Stomach smooth muscle (tissue), 2 donors: ENCODE results near the gene CSNK1G1.

Experiments
- H3K27ac ChIP-seq: one replicate; pipeline ENCODE4 v1.7.0; 2013; ENCODE audit warnings: mild to moderate bottlenecking, low read length, inconsistent platforms
- H3K27me3 ChIP-seq, 2 donors: one replicate each; pipeline ENCODE4 v1.7.0; 2013; ENCODE audit warnings: low read length in 2 of 2; ENCODE audit not compliant: insufficient read depth in 2 of 2, control insufficient read depth in 1 of 2
- H3K36me3 ChIP-seq, 2 donors: one replicate each; pipeline ENCODE4 v1.7.0; 2013; ENCODE audit warnings: low read length in 2 of 2; ENCODE audit not compliant: control insufficient read depth in 2 of 2, insufficient read depth in 2 of 2
- H3K4me1 ChIP-seq: one replicate; pipeline ENCODE4 v1.7.0; 2013; ENCODE audit warnings: low read length; ENCODE audit not compliant: control insufficient read depth, insufficient read depth
- H3K4me3 ChIP-seq, 2 donors: one replicate each; pipeline ENCODE4 v1.7.0; 2013; ENCODE audit warnings: low read length in 2 of 2
- H3K9ac ChIP-seq, 2 donors: one replicate each; pipeline ENCODE4 v1.7.0; 2013; ENCODE audit warnings: low read length in 2 of 2, mild to moderate bottlenecking in 1 of 2
- H3K9me3 ChIP-seq, 2 donors: one replicate each; pipeline ENCODE4 v1.7.0; 2013; ENCODE audit warnings: low read length in 2 of 2; ENCODE audit not compliant: control insufficient read depth in 2 of 2
- donor health status: healthy.
- donor health status: Pancreatic carcinoma.

Gene CSNK1G1

GRCh38 chr15:64163659-64164362 lies 192.2 kb downstream of the CSNK1G1 start:
- Histone ChIP-seq H3K9ac (peak overlapping the region; percentile 42 to 86), H3K27ac (peak overlapping the region; percentile 77), H3K4me1 (peaks cover 18% of the 10 kb centered on the region), H3K27me3 (no peaks in the 10 kb centered on the region), H3K9me3 (no peaks in the 10 kb centered on the region), H3K4me3 (peak overlapping the region; percentile 54 to 94), H3K36me3 (peaks cover 14 to 15% of the 10 kb centered on the region in 2 donors)

- Histone ChIP-seq H3K27ac (peak within 1 kb of the TSS; percentile 77), H3K27me3 (no peaks in the 10 kb centered on the region), H3K9me3 (no peaks in the 10 kb centered on the region)
Measured at GRCh38 chr15:64162869-64163658, 192.9 kb downstream of the CSNK1G1 start, which contains the start of gene PPIB. PPIB (minus strand) TSS chr15:64163022; CDS start chr15:64162986, 36 bp downstream.

DNA sequence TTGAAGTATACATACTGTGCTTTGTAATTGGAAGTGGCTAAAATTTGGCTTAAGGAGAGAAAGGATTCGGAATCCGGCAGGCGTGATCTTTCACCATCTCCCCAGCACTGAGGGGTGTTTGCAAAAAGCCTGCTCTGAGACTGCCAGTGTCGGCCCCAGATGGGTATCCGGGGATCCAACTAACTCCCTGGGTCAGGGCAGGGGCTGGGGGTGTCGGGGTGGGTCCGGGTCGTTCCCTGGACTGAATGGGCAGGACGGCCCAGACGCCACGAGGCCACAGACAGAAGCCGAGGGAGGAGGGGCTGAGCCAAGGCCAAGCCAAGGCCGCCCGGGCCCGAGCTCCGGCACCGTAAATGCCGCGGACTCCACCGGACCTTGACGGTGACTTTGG lies 193.5 kb downstream of the CSNK1G1 start:
- Histone ChIP-seq H3K27me3 (no peaks in the 10 kb centered on the region), H3K4me1 (peaks cover 21% of the 10 kb centered on the region), H3K4me3 (peak overlapping the region; percentile 80 to 94), H3K9me3 (no peaks in the 10 kb centered on the region), H3K36me3 (peaks cover 28 to 29% of the 10 kb centered on the region in 2 donors), H3K27ac (peak overlapping the region; percentile 62), H3K9ac (peak overlapping the region; percentile 69 to 90)

More at GRCh38 chr15:64162869-64163658, 192.9 kb downstream of the CSNK1G1 start, which contains the start of gene PPIB:
- Histone ChIP-seq H3K4me3 (peak within 1 kb of the TSS; percentile 80 to 94), H3K9ac (peak within 1 kb of the TSS; percentile 86 to 90), H3K36me3 (peaks cover 22 to 23% of the 10 kb centered on the region in 2 donors), H3K4me1 (peaks cover 21% of the 10 kb centered on the region)

DNA sequence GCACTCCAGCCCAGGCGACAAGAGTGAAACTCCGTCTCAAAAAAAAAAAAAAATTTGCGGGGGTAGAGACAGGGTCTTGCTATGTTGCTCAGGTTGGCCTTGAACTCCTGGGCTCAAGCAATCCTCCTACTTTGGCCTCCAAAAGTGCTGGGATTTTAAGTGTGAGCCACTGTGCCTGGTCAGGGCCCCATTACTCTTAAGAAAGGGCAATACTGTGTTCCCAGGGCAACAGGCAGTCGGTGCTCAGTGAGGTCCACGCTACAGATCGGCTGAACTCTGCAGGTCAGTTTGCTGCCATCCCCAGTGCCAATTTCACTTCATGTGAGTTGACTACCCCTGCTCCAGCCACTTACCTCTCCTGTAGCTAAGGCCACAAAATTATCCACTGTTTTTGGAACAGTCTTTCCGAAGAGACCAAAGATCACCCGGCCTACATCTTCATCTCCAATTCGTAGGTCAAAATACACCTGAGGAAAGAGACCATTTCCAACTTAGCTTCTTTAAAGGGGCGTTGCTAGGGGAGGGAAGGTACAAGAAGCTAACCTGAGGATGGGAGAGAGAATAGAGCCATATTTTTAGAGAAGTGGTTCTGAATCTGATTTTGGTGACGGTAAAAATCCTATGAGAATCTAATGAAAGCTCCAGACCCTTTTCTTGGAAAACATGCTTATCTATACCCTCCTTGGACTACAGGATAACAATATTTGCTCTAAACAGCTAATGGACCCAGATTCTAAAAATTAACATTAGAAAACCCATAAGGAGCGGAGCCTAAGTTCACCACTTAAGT lies 194.1 kb downstream of the CSNK1G1 start:
- Histone ChIP-seq H3K9me3 (no peaks in the 10 kb centered on the region), H3K4me3 (peak overlapping the region; percentile 80 to 94), H3K27ac (peak overlapping the region; percentile 62), H3K27me3 (no peaks in the 10 kb centered on the region), H3K36me3 (peaks cover 34 to 35% of the 10 kb centered on the region in 2 donors), H3K4me1 (peaks cover 21% of the 10 kb centered on the region), H3K9ac (peak overlapping the region; percentile 69 to 90)

DNA sequence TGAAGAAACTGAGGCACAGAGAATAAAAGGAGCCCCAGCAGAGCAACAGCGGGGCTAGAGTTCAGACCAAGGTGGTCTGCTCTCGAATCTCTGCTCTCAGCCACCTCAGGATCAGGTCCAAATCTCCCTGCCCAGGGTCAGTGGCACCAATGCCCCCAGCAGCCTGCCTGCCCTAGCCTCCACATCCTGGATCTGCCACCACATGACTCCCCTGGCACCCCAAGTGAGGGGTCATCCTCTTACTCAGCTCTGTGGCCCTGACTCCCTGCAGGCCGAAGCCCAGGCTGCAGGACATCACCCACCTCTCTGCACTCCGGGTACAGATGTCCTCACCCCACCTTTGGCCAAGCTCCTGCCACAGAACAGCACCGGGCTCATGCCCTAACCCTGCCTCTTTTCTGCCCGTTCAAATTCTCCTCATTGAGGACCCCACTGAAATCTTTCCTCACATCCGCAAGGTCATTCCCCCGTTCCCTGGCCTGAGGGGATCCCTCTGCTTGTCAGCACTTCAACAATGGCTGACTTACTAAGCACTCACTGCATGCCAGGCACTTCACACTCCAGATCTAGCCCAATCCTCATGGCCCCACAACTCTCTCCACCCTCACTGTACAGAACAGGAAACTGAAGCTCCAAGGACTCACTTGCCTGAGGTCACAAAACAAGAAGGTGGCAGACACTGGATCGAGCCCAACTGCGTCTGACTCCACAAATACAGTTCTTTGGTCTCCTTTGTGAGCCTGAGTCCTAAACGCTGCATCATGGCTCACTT lies 197.4 kb downstream of the CSNK1G1 start:
- H3K36me3 ChIP-seq, result peaks cover 48% of the 10 kb centered on the region in 2 donors
- no peak overlapping the region for H3K9ac ChIP-seq
- H3K4me3 ChIP-seq, result no peak overlapping the region
- no peaks in the 10 kb centered on the region for H3K9me3 ChIP-seq
- H3K27ac ChIP-seq, result no peak overlapping the region
- no peaks in the 10 kb centered on the region for H3K27me3 ChIP-seq
- H3K4me1 ChIP-seq, result peaks cover 25% of the 10 kb centered on the region

DNA sequence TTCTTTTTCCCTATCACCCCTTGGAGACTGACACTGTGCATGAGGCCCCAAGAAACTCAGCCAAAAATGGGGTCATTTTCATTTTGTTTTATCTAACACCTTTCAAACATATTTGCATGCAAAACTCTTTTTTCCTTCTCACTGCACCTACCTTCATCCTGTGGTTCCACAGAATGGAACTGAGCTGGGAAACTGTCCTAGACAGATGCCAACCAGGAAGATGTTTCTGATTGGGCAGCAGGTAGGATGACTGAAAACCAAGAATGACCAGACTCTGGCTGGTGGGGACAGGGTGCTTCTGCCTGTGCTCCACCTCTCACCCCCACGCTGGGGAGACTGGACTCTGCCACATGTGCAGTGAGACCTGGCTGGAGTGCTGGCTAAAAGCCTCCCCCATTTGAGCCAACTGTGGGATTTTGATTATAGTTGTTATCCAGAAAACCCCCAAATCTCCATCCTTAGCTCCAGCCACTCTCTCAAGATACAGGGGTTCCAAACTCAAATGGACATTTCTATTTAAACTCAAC lies 198.3 kb downstream of the CSNK1G1 start:
- H3K4me1 ChIP-seq, result peaks cover 33% of the 10 kb centered on the region
- peaks cover 48% of the 10 kb centered on the region in 2 donors for H3K36me3 ChIP-seq
- peaks cover 5 to 6% of the 10 kb centered on the region in 2 donors for H3K27me3 ChIP-seq
- H3K9ac ChIP-seq, result no peak overlapping the region
- no peak overlapping the region for H3K4me3 ChIP-seq
- no peak overlapping the region for H3K27ac ChIP-seq
- no peaks in the 10 kb centered on the region for H3K9me3 ChIP-seq

DNA sequence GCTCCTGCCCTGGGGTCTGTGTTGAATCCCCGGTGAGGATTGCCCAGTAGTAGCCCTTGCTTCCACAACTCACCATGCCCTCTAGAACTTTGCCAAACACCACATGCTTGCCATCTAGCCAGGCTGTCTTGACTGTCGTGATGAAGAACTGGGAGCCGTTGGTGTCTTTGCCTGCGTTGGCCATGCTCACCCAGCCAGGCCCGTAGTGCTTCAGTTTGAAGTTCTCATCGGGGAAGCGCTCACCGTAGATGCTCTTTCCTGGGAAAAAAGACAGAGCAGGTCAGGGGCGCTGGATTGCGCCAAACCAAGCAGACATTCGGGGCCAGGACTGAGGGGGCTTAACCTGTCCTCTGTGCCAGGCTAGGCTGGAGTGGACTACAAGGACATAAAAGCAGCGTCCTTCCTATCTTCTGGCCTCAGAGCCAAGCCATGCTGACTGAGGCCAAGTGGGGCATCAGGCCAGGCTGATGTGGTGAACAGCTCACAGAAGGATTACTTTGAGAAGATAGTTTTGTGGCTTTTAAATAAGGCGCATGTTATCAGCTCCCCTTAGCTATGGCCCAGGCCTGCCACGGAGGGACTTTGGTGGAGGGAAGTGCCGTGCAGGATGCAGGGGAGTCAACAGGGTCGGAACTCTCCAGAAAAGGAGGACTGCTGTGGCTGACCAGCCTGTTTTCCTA lies 199.2 kb downstream of the CSNK1G1 start:
- peaks cover 35% of the 10 kb centered on the region for H3K4me1 ChIP-seq
- H3K9ac ChIP-seq, result no peak overlapping the region
- no peaks in the 10 kb centered on the region for H3K9me3 ChIP-seq
- peaks cover 46 to 48% of the 10 kb centered on the region in 2 donors for H3K36me3 ChIP-seq
- peaks cover 9 to 15% of the 10 kb centered on the region in 2 donors for H3K27me3 ChIP-seq
- H3K27ac ChIP-seq, result no peak overlapping the region
- no peak overlapping the region for H3K4me3 ChIP-seq

- no peak overlapping the region for H3K27ac ChIP-seq
- no peak overlapping the region for H3K9ac ChIP-seq
- H3K9me3 ChIP-seq, result no peaks in the 10 kb centered on the region
- H3K4me3 ChIP-seq, result no peak overlapping the region
- H3K4me1 ChIP-seq, result peaks cover 36% of the 10 kb centered on the region
- peaks cover 44 to 46% of the 10 kb centered on the region in 2 donors for H3K36me3 ChIP-seq
- peaks cover 12 to 22% of the 10 kb centered on the region in 2 donors for H3K27me3 ChIP-seq
Measured at GRCh38 chr15:64155802-64156651, 199.9 kb downstream of the CSNK1G1 start.
